Dendritic cell treated with granulocyte-macrophage colony-stimulating factor and Interleukin-4, amounts not matched to agents 40 ng/mL and 50 ng/mL, for 4 days (primary cell): ENCODE data around the gene BRMS1L.
"Not testable (repeated sequence)": the region's sequence is repeated elsewhere in the genome, so short reads cannot be mapped to it uniquely, and the experiment has no call there.

ENCODE experiments used
- H3K27ac Mint-ChIP-seq: one replicate; pipeline ENCODE4 v1.8.0; 2022; ENCODE audit warnings: mild to moderate bottlenecking, mixed read lengths
- H3K27me3 Mint-ChIP-seq: one replicate; pipeline ENCODE4 v1.8.0; 2022; ENCODE audit warnings: mild to moderate bottlenecking, mixed read lengths
- H3K36me3 Mint-ChIP-seq: one replicate; pipeline ENCODE4 v1.8.0; 2022; ENCODE audit warnings: low read depth, mixed read lengths
- H3K4me1 Mint-ChIP-seq: one replicate; pipeline ENCODE4 v1.8.0; 2022; ENCODE audit warnings: low read depth, mixed read lengths
- H3K4me3 Mint-ChIP-seq: one replicate; pipeline ENCODE4 v1.8.0; 2022; ENCODE audit warnings: mild to moderate bottlenecking, moderate library complexity, mixed read lengths
- H3K9me3 Mint-ChIP-seq: one replicate; pipeline ENCODE4 v1.8.0; 2022; ENCODE audit warnings: mixed read lengths
- intact Hi-C: fragments of 100-400 bp; cut with micrococcal nuclease; formaldehyde crosslinking; loops from one replicate; pipeline ENCODE4 v1.15.0; 2022

The BRMS1L gene

GRCh38 chr14:35809597-35809996 lies 16.5 kb upstream of the BRMS1L start:
- peaks cover 1% of the 10 kb centered on the region for H3K27me3 Mint-ChIP-seq
- no peaks in the 10 kb centered on the region for H3K9me3 Mint-ChIP-seq
- H3K4me1 Mint-ChIP-seq: peaks cover 18% of the 10 kb centered on the region
- peak overlapping the region; percentile 89 for H3K27ac Mint-ChIP-seq
- intact Hi-C loops: loop anchor here (1.0 kb wide), 1 partner anchor 17 kb away; the partner anchor contains the start of gene BRMS1L
- no peak overlapping the region for H3K4me3 Mint-ChIP-seq
- peaks cover 6% of the 10 kb centered on the region for H3K36me3 Mint-ChIP-seq

- Mint-ChIP-seq H3K36me3 (peaks cover 6% of the 10 kb centered on the region), H3K4me1 (peaks cover 18% of the 10 kb centered on the region), H3K9me3 (no peaks in the 10 kb centered on the region), H3K27ac (no peak overlapping the region), H3K4me3 (no peak overlapping the region), H3K27me3 (peaks cover 1% of the 10 kb centered on the region)
- intact Hi-C loops: no loop called here
Measured at GRCh38 chr14:35810963-35811362, 15.2 kb upstream of the BRMS1L start.

DNA sequence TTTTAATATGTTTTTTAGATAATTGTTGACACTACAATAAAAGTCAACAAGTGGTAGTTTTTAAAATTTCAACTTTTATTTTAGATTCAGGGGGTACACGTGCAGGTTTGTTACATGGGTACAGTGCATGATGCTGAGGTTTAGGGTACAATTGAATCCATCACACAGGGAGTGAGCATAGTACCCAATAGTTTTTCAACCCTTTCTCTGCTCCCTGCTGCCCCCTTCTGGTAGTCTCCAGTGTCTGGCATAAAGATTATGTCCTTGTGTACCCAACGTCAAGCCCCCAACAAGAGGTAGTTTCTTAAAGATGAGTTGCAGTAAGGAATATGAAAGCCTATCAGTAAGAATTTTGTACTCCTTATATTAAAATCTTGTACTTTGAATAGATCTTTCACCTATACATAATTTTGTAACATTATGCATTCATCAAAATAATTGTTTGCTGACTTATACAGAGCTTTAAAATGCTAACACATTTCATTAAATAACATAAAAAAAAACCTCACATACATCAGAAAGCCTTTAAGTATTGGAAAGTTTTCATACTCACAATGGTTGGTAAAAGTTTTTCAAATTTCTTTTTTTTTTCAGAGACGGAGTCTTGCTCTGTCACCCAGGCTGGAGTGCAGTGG lies 11.7 kb upstream of the BRMS1L start:
- Mint-ChIP-seq H3K9me3 (no peaks in the 10 kb centered on the region), H3K27ac (no peak overlapping the region), H3K27me3 (peaks cover 4% of the 10 kb centered on the region), H3K4me1 (no peaks in the 10 kb centered on the region), H3K4me3 (no peak overlapping the region), H3K36me3 (no peaks in the 10 kb centered on the region)
- intact Hi-C loops: no loop called here

DNA sequence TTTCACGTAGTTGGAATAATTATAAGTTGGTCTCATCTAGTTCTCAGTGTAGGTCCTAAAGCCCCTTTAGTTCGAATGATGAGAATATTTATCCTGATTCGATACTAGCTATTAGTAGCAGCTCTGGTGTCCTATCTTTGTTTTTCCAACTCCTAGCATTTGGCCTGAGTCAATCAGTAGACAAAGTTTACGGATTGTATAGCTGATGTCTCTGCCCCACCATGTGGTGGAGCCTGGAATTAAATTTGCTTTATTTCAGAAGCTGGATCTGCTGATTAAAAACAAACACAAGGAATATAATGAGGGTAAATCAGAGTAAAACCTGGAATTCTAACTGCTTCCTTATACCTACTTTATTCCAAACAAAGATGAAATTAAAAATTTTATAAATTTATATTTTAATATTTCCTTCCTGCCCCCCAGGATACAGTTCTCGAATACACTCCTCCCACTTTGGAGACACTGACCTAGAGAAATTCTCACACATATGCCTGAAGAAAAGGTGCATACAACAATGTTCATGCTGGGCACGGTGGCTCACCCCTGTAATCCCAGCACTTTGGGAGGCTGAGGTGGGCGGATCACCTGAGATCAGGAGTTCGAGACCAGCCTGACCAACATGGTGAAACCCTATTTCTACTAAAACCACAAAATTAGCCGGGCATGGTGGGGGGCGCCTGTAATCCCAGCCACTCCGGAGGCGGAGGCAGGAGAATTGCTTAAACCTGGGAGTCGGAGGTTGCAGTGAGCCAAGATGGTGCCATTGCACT lies 7.6 kb upstream of the BRMS1L start:
- Mint-ChIP-seq H3K27ac (no peak overlapping the region), H3K4me3 (no peak overlapping the region), H3K27me3 (peaks cover 6% of the 10 kb centered on the region), H3K9me3 (no peaks in the 10 kb centered on the region), H3K4me1 (no peaks in the 10 kb centered on the region), H3K36me3 (no peaks in the 10 kb centered on the region)
- intact Hi-C loops: no loop called here

GRCh38 chr14:35819591-35820540 lies 6.3 kb upstream of the BRMS1L start:
- H3K27ac Mint-ChIP-seq: no peak overlapping the region
- no peak overlapping the region for H3K4me3 Mint-ChIP-seq
- H3K36me3 Mint-ChIP-seq: no peaks in the 10 kb centered on the region
- no peaks in the 10 kb centered on the region for H3K9me3 Mint-ChIP-seq
- no peaks in the 10 kb centered on the region for H3K4me1 Mint-ChIP-seq
- intact Hi-C loops: no loop called here
- peaks cover 7% of the 10 kb centered on the region for H3K27me3 Mint-ChIP-seq

DNA sequence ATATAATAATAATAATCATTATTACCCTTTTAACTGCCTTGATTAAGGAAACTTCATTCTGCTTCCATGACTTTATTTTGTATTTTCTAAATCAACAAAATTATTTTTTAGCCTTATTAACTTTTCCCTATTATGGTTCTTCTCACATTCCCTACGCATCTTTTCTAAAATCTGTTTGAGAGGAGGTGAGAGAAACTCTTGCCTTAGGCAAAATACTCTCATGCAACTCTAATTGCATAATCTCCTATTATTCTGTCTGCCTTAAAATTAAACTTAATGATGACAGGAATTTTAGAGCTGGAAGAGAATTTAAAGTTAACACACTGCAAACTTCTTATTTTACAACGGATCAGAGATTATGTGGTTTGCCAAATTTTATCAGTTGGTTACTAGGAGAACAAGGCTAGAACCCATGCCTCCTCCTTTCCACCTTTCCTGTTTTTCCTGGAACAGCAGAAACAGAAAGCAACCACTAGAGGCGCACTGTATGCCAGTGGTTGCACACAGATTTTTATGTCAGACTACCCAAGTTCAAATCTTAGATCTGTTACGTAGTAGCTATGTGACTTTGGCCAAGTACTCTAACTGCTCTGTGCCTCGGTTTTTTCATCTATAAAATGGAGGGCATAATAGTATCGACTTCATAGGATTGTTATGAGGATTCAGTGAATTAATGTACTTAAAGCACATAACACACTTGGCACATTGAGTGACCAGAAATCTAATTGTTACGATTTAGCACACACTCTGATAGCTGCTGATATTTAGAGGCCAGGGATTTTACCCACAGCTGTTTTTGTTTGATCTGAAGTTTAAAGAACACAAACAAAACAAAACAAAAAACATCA lies 4.3 kb upstream of the BRMS1L start:
- Mint-ChIP-seq H3K36me3 (peaks cover 10% of the 10 kb centered on the region), H3K9me3 (no peaks in the 10 kb centered on the region), H3K4me3 (no peak overlapping the region), H3K4me1 (peaks cover 5% of the 10 kb centered on the region), H3K27me3 (peaks cover 9% of the 10 kb centered on the region), H3K27ac (no peak overlapping the region)
- intact Hi-C loops: no loop called here

GRCh38 chr14:35822501-35822900 lies 3.6 kb upstream of the BRMS1L start:
- peaks cover 13% of the 10 kb centered on the region for H3K36me3 Mint-ChIP-seq
- H3K9me3 Mint-ChIP-seq: no peaks in the 10 kb centered on the region
- peaks cover 11% of the 10 kb centered on the region for H3K4me1 Mint-ChIP-seq
- H3K27ac Mint-ChIP-seq: no peak overlapping the region
- no peak overlapping the region for H3K4me3 Mint-ChIP-seq
- H3K27me3 Mint-ChIP-seq: peaks cover 11% of the 10 kb centered on the region
- intact Hi-C loops: no loop called here

DNA sequence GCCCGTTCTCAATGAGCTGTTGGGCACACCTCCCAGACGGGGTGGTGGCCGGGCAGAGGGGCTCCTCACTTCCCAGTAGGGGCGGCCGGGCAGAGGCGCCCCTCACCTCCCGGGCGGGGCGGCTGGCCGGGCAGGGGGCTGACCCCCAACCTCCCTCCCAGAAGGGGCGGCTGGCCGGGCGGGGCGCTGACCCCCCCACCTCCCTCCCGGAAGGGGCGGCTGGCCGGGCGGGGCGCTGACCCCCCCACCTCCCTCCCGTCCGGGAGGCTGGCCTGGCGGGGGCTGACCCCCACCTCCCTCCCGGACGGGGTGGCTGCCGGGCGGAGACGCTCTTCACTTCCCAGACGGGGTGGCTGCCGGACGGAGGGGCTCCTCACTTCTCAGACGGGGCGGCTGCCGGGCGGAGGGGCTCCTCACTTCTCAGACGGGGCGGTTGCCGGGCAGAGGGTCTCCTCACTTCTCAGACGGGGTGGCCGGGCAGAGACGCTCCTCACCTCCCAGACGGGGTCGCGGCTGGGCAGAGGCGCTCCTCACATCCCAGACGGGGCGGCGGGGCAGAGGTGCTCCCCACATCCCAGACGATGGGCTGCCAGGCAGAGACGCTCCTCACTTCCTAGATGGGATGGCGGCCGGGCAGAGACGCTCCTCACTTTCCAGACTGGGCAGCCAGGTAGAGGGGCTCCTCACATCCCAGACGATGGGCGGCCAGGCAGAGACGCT lies 1.5 kb upstream of the BRMS1L start:
- H3K27me3 Mint-ChIP-seq: not testable (repeated sequence)
- peaks cover 17% of the 10 kb centered on the region for H3K4me1 Mint-ChIP-seq
- intact Hi-C loops: loop anchor here (5.0 kb wide), 1 partner anchor 498 kb away; the partner anchor contains the start of gene MBIP

DNA sequence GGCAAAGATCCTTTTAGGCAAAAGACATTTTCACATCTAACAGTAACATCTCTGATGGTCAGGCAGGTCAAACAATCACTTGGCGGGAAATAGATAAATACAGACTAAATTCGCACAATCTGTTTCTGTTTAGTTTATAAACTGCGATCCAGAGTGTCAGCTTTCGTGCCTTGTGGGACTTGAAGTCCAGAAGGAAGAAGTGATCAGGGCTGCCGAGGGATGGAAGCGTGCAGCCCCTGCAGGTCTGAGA lies 245 bp upstream of the BRMS1L start:
- no peaks in the 10 kb centered on the region for H3K9me3 Mint-ChIP-seq
- peaks cover 7% of the 10 kb centered on the region for H3K27me3 Mint-ChIP-seq
- peaks cover 17% of the 10 kb centered on the region for H3K4me1 Mint-ChIP-seq
- H3K4me3 Mint-ChIP-seq: peak overlapping the region; percentile 90
- H3K27ac Mint-ChIP-seq: peak overlapping the region; percentile 93
- intact Hi-C loops: loop anchor here (1.0 to 5.0 kb wide), 2 partner anchors 17 to 496 kb away; partner anchors contain the start of genes MBIP and RALGAPA1
- H3K36me3 Mint-ChIP-seq: peaks cover 13% of the 10 kb centered on the region

More for the DNA sequence above, 1.5 kb upstream of the BRMS1L start:
- Mint-ChIP-seq H3K4me3 (peak overlapping the region; percentile 74), H3K27ac (peak overlapping the region; percentile 93), H3K36me3 (peaks cover 13% of the 10 kb centered on the region)
- not testable (repeated sequence) for H3K9me3 Mint-ChIP-seq

DNA sequence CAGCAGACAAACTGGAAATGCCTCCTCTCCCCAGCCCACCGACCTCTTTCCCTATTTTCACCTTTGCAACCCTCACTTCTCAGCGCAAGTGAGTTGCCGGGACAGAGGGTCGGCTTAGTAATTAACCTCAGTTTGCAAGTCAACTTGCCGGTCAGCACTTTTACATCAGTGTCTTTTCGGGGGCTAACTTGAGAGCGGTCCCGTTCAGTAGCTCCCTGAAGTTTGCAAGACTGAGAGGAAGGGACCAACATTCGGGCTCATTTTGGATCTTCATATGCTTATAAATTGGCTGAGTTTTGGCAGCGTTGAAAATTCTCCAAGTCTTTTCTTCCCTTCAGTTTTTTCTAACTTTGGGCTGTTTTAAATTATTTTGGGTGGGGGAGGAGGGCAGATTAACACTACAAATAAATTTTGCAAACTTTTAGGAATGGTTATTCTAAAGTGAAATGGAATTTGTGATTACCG lies 846 bp downstream of the BRMS1L start:
- Mint-ChIP-seq H3K4me1 (peaks cover 17% of the 10 kb centered on the region), H3K27ac (peak overlapping the region; percentile 93), H3K4me3 (peak overlapping the region; percentile 90), H3K9me3 (no peaks in the 10 kb centered on the region), H3K27me3 (peaks cover 7% of the 10 kb centered on the region), H3K36me3 (peaks cover 19% of the 10 kb centered on the region)
- intact Hi-C loops: loop anchor here (1.0 to 5.0 kb wide), 2 partner anchors 18 to 495 kb away; partner anchors contain the start of genes MBIP and RALGAPA1

- no peak overlapping the region for H3K4me3 Mint-ChIP-seq
- no peaks in the 10 kb centered on the region for H3K9me3 Mint-ChIP-seq
- H3K27ac Mint-ChIP-seq: no peak overlapping the region
- H3K27me3 Mint-ChIP-seq: peaks cover 7% of the 10 kb centered on the region
- peaks cover 19% of the 10 kb centered on the region for H3K36me3 Mint-ChIP-seq
- H3K4me1 Mint-ChIP-seq: peaks cover 17% of the 10 kb centered on the region
- intact Hi-C loops: loop anchor here (5.0 kb wide), 1 partner anchor 494 kb away; the partner anchor contains the start of gene MBIP
Measured at GRCh38 chr14:35827678-35828472, 1.7 kb downstream of the BRMS1L start.

DNA sequence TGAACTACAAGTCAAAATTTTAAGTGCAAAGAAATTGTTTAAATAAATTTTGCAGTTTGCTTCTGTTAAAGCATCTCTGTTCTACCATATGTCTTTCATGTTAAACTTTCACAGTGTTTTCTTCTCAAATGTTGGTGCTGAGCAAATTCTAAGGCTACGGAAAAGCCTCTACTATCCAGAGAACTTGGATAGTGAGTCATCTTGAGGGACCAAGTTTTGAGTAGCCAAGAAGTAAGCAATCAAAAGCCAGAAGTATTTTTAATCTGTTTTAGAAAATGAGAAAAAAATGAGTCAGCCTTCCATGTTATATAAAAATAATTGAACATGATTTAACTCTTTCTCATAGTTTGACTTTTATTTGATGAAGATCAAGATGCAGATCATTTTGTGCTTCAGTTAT lies 3.3 kb downstream of the BRMS1L start:
- peaks cover 17% of the 10 kb centered on the region for H3K4me1 Mint-ChIP-seq
- no peak overlapping the region for H3K4me3 Mint-ChIP-seq
- intact Hi-C loops: loop anchor here (5.0 kb wide), 1 partner anchor 493 kb away; the partner anchor contains the start of gene MBIP
- peaks cover 19% of the 10 kb centered on the region for H3K36me3 Mint-ChIP-seq
- H3K27me3 Mint-ChIP-seq: peaks cover 7% of the 10 kb centered on the region
- H3K27ac Mint-ChIP-seq: no peak overlapping the region
- no peaks in the 10 kb centered on the region for H3K9me3 Mint-ChIP-seq
